Measurements from ENCODE around the gene RNASE13. TPM values are rescaled to one million over a fixed set of nuclear protein-coding genes. Genes with fewer than 3 reads are reported as not detected.

Gene RNASE13
- total RNA-seq, 1 donor from 2014 or later, result not detected

DNA sequence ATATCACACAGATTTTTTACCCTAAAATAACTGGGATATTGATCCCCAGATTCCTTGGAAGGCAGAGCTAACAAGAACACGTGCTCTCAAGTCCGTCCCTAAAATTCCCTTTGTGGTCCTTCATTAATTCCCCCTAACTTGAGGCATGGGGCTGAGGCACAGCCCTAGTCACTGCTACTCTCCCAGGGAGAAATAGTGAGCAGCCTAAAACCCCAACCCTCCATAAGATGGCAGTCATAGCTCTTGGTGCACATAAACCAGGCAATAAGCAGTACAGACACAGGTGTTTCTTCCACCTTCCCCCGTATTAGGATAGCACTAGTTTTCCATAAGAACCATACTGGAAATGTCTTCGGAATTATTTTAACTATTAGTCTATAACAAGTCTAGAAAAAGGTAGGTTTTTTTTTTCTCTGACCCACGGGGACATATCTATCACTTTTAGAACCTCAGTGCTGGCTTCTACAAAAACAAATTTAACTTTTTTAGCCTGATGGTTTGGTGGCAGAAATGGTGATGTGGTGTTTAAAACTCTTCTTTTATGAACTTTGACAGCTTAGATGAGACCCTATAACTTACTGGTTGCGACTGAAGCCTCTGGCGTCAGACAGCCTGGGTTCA is 32.4 kb upstream of the RNASE13 start:
- DNase-seq (ENCODE audit: low spot score), result no peak

DNA sequence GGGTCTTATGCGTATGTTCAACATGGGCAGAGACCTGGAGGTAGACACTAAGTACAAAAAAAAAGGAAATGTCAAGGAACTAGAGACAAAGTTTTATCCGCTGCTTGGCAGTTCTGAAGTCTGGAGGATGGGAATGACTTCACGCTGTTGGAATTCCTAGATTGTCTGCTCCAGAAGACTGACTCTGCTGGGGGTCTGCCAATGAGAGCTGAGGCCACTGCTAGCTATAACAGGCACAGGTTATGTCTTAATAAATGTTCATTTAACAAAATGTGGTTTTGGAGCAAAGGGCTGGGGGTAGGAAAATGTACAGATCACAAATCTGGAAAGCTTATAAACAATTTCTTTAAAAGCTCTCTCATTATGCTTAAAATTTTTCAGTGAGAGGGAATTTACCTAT is 28.9 kb upstream of the RNASE13 start:
- DNase-seq (ENCODE audit: low spot score), result no peak

DNA sequence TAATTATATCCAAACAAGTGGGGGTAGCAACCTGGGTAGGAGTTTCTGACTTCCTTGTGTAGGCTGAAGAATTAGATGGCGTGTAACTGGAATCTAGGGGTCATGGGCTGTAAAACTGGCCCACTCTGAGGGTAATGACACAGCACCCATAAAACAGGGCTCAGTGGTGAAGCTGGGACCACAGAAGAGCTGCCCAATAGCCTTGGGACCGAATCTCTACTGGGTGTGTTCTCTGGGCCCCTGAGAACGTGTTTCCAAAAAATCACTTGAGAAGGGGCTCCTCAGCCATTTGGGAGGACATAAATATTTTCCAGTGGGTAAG is 26.7 kb upstream of the RNASE13 start:
- no peak for DNase-seq (ENCODE audit: low spot score)

DNA sequence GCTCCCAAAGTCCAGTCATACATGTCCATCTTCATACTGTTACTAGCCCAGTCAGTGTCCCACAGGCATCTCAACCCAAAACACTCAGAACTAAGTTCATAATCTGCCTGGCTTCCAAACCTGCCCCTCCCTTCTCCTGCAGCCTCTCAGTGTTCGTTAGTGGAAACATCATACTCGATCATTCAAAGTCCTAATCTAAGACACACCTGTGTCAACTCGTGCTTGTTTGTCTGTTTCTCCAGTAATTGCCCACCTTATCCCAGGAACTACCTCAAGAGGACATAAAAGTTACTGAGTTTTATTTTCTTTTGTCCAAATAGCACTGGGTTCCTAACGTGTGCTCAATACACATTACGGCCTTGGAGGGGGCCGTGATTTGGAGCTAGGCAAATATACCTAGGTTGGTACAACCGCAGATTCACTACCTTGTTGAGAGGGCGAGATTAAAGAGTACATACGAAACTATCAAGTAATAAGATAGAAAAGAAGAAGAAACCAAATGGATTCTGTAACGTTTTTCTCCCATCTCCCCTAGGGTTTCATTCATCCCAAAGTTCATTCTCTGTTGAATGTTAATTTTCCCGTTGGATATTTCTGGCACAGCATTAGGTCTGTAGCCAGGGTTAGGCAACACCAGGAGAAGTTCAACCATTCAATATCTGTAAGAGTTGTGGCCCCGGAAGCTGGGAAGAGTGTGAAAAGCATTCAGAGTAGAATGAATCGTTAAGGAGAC is 26.2 kb upstream of the RNASE13 start:
- DNase-seq (ENCODE audit: low spot score), result no peak

DNA sequence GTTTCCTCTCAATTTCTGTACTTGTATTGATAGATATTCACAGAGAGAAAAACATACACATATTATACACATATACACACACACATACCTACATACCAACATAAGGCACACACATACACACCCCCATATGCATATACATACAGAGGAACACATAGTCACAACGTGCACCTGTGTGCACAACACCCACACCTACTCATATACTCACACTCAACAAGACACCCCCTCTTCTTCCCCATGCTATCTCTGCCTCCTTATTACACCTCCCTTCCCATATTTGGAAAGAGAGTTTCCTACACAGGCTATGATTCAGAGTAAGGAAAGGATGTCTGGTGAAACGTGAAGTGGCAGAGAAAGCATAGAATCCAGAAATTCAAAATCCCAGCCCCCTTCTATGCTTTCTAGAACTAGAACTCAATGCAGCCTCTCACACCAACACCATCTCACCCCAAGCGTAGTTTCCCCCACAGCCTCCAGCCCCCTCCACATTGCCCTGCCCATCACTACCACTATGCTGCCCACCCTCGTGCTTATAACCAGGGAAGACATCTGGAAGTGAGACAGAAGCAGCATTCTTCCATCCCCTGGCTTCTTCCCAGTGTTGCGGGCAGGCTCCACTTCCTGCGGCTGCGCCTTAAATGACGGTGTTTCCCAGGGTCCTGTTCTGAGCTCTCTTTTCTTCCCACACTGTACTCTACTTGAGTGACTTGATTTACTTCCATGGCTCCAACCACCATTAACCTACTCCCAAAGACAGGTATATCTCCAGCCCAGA is 25.4 kb upstream of the RNASE13 start:
- no peak for DNase-seq (ENCODE audit: low spot score)

DNA sequence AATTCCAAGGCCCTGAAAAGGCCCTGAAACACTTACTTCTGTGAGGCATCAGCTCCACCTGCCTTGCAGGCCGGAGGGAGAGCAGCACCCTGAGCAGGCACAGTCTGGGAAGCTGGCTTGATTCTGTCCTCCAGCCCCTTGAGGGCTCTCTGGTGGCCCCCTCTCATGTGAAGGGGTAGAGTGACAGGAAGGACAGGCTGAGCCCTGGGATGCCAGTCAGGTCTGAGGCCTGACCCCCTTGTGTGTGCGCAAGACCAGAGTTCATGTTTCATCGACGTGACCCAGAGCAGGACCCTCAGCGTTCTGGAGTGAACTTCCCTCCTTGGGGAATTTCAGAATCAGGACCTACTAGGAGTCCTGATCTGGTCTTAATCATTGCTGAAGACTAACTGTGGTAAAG is 24.3 kb upstream of the RNASE13 start:
- no peak for DNase-seq (ENCODE audit: low spot score)

DNA sequence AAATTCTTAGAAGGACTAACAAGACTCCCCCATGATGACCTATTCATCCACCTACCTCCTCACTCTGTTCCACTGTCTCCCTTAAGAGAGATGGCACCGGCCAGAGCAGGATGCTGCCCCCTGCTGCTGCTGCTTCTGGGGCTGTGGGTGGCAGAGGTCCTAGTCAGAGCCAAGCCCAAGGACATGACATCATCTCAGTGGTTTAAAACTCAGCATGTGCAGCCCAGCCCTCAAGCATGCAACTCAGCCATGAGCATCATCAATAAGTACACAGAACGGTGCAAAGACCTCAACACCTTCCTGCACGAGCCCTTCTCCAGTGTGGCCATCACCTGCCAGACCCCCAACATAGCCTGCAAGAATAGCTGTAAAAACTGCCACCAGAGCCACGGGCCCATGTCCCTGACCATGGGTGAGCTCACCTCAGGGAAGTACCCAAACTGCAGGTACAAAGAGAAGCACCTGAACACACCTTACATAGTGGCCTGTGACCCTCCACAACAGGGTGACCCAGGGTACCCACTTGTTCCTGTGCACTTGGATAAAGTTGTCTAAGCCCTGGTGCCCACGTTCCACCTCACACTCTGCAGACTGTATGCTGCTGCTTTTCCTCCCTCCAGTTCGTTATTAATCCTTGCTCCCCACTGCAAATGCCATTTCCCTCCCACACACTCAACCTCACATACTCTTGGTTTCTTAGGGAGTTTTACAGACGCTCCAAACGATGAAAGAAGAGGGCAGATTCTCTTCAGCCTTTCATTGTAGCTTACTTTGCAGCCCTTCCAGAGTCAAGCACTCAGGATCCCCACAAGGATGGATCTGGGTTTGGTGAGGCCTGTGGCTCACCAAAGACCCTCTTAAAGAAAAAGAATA is 23.4 kb upstream of the RNASE13 start, which contains the start of gene RNASE8:
TSS of gene RNASE8 (plus strand) at position 20 of the 873 bp plus-strand sequence. CDS start at position 91, 71 bp downstream.
- DNase-seq (ENCODE audit: low spot score), result no peak

DNA sequence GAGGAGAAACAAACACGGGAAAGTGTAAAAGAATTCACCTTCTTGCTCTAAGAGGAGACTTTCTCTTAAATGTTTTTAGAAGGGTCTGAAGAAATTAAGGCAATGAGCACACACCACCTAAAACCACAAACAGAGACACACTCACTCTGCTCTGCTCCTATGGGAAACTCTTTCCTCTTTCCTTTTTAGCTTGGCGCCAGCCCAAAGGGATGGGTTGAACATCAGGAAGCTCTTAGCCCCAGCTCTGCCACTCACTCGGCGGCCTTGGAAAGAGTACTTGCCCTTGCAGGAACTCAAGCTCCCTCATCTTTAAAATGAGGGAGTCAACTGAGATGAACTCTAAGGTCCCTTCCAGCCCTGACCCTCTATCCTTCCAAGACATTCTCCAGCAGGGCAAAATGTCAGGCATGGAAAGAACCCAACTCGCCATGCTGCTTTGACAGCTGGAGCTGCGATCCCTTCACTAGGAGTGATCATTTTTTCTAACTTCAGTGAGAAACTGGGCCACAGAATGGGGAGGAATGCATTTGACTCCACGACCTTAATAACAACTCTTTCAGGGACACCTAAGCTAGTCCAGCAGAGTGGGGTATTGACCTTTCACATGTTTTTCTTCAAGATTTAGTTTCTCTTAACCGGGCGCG is 22.0 kb upstream of the RNASE13 start:
- DNase-seq (ENCODE audit: low spot score), result no peak

DNA sequence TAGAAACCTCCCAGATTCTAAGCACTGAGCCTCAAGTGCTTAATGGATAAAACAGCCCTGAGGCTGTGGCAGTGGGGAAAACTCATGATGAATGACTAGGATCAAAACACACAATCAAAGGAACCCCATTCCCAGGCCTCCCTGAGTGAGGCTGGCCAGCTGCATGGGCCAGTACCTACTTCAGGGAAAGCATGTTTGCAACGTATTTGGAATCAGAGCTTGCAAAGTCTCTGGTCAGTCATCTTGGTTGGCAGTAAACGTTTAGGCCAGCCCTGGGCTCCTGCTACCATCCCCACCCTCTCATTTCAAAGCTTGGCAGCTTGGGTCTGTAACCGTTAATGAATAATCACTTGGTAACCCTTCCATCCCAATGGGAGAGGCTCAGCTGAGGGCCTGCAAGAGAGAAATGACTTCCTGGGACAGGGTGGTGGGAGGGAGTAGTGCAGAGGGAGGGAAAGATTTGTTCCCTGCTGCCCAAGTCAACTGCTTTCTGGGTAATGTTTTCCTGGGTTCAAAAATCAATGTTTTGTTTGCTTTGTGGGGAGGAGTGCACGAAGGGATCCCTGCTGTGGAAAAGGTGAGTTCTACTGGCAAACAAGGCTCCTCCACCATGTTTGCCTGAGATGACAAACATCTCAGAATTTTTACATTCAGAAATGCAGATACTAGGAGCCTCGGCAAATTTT is 21.0 kb upstream of the RNASE13 start:
- DNase-seq (ENCODE audit: low spot score), result no peak

DNA sequence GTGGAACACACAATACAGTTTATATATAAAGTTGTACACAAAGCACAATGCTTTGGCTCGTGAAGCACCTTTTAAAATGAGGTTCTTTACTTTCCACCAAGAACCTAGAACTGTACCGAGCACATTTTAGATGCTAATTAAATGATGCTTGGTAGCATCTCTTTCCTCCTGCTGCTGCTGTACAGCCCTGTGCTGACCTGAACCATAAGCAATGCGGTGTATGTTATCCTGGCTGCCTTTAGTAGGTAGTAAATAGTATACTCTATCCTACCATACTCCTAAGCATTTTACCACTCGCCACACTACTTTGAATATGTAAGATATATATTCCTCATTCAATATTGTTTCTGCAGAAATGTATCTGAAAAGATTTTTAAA is 20.1 kb upstream of the RNASE13 start:
- no peak for DNase-seq (ENCODE audit: low spot score)

DNA sequence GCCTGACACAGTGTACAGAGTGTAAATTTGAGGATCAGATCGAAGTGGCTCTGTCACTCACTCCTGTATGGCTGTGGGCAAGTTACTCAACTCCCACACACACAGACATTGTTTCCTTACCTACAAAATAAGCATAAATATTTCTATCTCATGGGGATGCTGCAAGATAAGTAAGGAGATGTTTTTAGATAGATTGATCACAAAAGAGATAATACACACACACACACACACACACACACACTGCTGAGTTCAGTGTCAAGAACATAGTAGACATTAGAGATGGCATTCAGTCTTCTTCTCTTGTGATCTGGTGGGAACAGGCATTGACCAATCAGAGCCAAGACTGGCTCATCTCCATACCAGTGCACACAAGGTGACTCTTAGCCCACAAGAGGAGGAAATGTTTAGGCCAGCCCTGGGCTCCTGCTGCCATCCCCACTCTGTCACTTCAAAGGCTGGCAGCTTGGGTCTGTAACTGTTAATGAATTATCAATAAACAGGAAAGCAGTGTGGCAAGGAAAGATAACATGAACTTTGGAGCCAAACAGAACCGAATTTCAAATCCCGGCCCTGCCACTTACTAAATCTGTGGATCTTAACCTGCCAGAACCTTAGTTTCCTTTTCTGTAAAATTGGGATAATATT is 19.6 kb upstream of the RNASE13 start:
- no peak for DNase-seq (ENCODE audit: low spot score)

DNA sequence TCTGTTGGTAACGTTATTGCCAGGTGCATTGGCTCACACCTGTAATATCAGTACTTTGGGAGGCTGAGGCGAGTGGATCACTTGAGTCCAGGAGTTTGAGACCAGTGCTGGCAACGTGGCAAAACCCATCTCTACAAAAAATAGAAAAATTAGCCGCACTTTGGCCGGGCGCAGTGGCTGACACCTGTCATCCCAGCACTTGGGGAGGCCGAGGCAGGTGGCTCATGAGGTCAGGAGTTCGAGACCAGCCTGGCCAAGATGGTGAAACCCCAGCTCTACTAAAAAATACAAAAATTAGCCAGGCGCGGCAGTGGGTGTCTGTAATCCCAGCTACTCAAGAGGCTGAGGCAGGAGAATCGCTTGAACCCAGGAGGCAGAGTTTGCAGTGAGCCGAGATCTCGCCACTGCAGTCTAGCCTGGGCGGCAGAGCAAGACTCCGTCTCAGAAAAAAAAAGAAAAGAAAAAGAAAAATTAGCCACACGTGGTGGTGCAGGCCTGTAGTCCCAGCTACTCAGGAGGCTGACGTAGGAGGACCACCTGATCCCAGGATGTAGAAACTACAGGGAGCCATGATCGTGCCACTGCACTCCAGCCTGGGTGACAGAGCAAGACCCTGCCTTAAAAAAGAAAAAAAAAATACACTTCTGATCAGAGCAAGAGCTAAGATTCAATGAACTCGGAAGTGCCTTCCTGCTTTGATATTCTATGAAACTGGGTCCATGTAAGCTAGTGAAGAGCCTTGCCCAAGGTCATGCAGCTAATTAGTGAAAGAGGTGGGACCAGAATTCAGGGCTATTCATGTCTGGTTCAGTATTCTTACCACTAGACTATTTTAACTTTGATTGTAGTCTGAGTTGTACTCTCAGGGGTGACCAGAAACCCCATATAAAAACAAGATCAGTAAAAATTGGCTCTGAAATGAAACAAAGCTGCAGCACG is 18.8 kb upstream of the RNASE13 start:
- DNase-seq (ENCODE audit: low spot score), result no peak

DNA sequence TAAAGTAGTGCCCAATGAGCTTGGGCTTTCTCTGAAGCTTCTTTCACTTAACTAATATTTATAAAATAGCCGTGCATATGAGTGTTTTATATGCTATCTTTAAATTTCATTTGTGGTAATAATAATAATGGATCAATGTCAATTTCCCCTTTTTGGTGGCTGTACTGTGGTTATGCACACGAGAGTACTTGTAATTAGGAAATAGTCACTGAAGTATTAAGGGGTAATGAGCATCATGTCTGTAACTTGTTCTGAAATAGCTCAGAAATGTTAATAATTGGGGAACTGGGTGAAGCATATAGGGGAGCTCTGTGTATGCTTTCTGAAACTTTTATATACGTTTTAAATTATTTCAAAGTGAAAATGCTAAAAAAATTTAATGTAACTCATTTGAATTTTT is 16.0 kb upstream of the RNASE13 start:
- no peak for DNase-seq (ENCODE audit: low spot score)

DNA sequence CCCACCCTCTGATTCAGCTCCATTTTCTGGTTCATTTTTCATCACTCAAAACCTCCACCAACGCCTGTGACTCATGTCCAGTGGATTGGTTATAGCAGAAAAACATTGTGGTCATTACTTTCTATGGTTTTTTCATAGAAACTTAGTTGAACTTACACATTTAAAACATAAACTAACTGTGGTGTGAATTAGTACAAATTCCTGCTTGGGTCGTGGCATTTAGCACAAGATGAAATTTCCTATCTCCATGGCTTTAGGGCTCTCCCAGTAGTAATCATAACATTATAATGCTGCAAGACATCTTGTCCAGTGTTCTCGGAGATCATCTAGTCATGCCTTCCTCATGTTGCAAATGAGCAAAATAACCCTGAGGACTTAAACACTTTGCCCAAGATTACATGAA is 14.7 kb upstream of the RNASE13 start:
- DNase-seq (ENCODE audit: low spot score), result no peak

DNA sequence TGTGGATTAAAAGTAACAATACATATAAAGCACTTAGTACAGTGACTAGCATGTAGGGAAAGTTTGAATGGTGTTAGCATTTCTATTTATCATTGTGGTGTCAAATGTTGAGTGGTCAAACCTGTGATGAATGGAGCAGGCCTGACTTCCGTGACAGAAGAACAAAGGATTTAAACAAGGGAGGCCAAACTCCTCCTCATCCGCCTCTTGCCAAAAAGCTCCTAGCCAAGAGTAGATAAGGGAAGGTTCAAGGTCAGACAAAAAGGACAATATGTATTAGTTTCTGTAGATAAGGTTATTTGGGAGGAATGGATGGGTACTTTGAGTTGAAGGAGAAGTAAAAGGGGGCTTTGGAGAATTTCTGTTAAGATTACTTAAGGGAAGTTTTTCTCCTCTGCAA is 14.0 kb upstream of the RNASE13 start:
- no peak for DNase-seq (ENCODE audit: low spot score)

DNA sequence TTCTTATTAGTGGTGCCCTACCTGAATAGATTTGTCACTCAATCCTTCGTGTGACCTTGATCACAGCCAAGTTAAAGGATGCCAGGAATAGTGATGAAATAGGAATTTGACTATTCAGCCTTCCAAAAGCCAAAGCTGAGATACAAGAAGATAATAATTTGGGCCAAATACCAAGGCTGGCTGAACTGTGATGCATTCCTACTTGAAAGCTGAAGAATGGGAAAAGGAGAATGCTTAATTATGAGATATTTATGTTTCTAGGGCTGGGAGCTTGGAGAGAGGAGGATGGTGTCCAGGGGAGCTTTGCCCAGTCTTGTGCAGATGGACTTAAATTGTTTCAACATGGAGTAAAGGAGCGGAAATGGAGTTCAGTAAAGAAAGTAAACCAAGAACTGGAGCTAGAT is 12.8 kb upstream of the RNASE13 start:
- DNase-seq (ENCODE audit: low spot score), result no peak

DNA sequence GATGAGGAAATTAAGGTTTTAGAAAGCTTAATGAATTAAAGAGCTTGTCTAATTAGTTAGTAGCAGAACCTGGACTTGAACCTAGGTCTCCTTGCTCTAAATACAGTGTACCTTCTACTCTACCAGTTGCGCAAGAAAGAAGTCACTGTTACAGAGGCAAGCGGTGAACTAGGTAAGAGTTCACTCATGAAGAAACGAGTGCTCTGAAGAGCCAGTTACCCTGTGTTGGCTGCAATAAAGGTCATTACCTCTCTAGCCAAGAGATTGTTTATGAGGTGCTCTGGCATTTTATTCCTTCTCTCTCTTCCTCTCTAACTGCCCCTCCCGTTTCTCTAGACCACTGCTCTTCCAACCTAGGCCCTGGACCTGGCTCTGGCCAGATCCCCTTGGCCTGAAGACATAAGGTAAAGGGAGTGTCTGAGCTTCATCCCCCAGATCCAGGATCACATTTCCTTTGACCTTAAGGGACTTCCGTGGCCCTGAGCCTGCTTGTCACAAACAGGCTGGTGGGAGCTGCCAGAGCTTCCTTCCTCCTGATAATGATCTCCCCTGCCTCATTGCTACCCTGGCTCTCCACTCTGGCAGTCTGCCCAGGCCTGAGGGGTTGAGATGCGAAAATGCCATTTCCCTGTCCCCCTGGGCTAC is 9.5 kb upstream of the RNASE13 start:
- DNase-seq (ENCODE audit: low spot score), result no peak

DNA sequence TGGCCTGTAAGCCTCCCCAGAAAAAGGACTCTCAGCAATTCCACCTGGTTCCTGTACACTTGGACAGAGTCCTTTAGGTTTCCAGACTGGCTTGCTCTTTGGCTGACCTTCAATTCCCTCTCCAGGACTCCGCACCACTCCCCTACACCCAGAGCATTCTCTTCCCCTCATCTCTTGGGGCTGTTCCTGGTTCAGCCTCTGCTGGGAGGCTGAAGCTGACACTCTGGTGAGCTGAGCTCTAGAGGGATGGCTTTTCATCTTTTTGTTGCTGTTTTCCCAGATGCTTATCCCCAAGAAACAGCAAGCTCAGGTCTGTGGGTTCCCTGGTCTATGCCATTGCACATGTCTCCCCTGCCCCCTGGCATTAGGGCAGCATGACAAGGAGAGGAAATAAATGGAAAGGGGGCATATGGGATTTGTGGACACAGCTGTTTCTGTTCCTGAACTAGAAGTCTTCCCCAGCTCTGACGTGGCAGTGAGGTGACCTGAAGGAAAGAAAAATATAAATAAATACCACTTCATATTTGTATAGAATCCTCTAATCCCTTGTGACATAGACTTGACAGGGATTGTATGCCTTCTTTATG is 8.9 kb upstream of the RNASE13 start:
- no peak for DNase-seq (ENCODE audit: low spot score)

All from ureter (tissue), 1 donor.